GM10847 (cell line): ENCODE results near the gene CWC22.

ENCODE experiments used
- POLR2A ChIP-seq: IDR thresholded peaks from 2 replicates; pipeline ENCODE4 v1.6.1; 2011; ENCODE audit not compliant: insufficient read length; ENCODE audit errors: extremely low read depth

Gene CWC22

GRCh38 chr2:179974761-179975160, 32.3 kb downstream of the CWC22 start:
- TF ChIP-seq POLR2A, result no peak

- TF ChIP-seq POLR2A, result no peak
Measured at GRCh38 chr2:179966778-179967394, 40.2 kb downstream of the CWC22 start.

- TF ChIP-seq POLR2A, result no peak
Measured at GRCh38 chr2:179965291-179966258, 41.5 kb downstream of the CWC22 start.

GRCh38 chr2:179963626-179964025, 43.5 kb downstream of the CWC22 start:
- no peak for TF ChIP-seq POLR2A

- TF ChIP-seq POLR2A, result no peak
Measured at GRCh38 chr2:179954026-179954425, 53.1 kb downstream of the CWC22 start.

GRCh38 chr2:179953359-179953758, 53.7 kb downstream of the CWC22 start:
- TF ChIP-seq POLR2A, result no peak

- no peak for TF ChIP-seq POLR2A
Measured at GRCh38 chr2:179952658-179953057, 54.4 kb downstream of the CWC22 start.

GRCh38 chr2:179951680-179952079, 55.4 kb downstream of the CWC22 start:
- TF ChIP-seq POLR2A, result no peak

GRCh38 chr2:179950391-179950790, 56.7 kb downstream of the CWC22 start:
- TF ChIP-seq POLR2A, result no peak

- no peak for TF ChIP-seq POLR2A
Measured at GRCh38 chr2:179949438-179949837, 57.7 kb downstream of the CWC22 start.

GRCh38 chr2:179948058-179948457, 59.0 kb downstream of the CWC22 start:
- no peak for TF ChIP-seq POLR2A

GRCh38 chr2:179946810-179947615, 60.1 kb downstream of the CWC22 start:
- TF ChIP-seq POLR2A, result no peak

- TF ChIP-seq POLR2A, result no peak
Measured at GRCh38 chr2:179946346-179946745, 60.8 kb downstream of the CWC22 start.

GRCh38 chr2:179939259-179939658, 67.8 kb downstream of the CWC22 start:
- TF ChIP-seq POLR2A, result no peak

GRCh38 chr2:179938026-179938425, 69.1 kb downstream of the CWC22 start:
- no peak for TF ChIP-seq POLR2A
